ENCODE measurements around the gene COPZ2. TPM values are rescaled to one million over a fixed set of nuclear protein-coding genes. Genes with fewer than 3 reads are reported as not detected.

Gene COPZ2
- total and polyA plus RNA-seq, 9 of the 15 experiments (the other 6 are each of a cell fraction or from before 2014, with no cell fraction given) = 0.22 to 0.49 TPM; not detected in 7

DNA sequence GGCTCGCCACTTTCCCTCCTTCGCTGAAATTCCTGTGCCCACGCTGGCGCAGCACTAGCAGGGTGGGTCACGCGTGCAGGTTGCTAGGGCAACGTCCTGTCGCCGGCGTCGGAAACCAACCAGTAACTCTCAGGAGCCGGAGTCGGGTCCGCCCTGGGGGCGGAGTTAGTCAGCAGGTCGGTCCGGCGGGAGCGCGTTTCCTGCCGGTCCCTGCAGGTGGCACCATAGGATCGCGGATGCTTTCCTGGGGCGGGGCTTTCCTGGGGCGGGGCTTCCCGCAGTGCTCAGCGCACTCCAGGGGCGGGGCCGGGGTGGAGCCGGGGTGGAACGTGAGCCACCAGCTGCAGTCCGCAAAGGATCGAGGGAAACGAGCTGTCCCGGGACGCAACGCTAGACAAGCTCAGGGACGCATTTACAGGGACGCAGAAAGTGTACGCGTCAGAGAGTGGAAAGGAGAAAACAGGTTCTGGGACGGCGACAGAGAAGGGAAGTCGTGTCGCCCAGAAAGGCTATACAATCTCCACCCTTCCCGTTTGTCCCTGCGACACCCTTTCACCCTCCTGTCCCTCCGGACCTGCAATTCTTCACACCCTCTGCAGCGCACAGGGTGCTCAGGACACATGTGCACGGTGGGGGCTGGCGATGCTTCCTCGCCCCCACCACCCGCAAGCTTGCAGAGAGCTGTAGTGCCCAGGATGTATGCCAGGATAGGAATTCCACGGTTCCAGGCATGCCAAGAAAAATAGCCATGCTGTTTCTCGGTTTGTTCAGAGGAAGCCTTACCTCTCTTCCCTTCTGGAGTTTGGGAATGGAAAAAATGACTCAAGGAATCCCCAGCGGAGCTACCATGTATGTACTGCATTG, 12.3 kb downstream of the COPZ2 start (continued):
- peak in 1 of 3 experiments; percentile 51 for TF ChIP-seq YY1 (IDR thresholded peaks at IDR 0.05; ENCODE audit: borderline replicate concordance in 1 of 3, control insufficient read depth in 1 of 3, extremely low read depth in 1 of 3, insufficient read depth in 3 of 3, insufficient read length in 1 of 3, insufficient replicate concordance in 2 of 3, low read depth in 1 of 3, low read length in 2 of 3)
- TF ChIP-seq POLR2A (conservative IDR thresholded peaks at IDR 0.05) = no peak
- no peak for TF ChIP-seq CBX3 (IDR thresholded peaks at IDR 0.05; ENCODE audit: borderline replicate concordance in 1 of 2, low read length in 2 of 2)
- no peak for TF ChIP-seq YBX1 (IDR thresholded peaks at IDR 0.05)
- no peak for TF ChIP-seq ZNF263 (CRISPR knock-in tag; IDR thresholded peaks at IDR 0.05; ENCODE audit: borderline replicate concordance)
- no peak for TF ChIP-seq CREBBP (IDR thresholded peaks at IDR 0.05; ENCODE audit: low read depth, low read length)
- no peak for TF ChIP-seq ZNF695 (CRISPR knock-in tag; IDR thresholded peaks at IDR 0.05)
- TF ChIP-seq NFYB (IDR thresholded peaks at IDR 0.05; ENCODE audit: extremely low read depth, insufficient read length) = peak; percentile 27
- TF ChIP-seq TEAD1 (CRISPR knock-in tag; IDR thresholded peaks at IDR 0.05) = no peak
- TF ChIP-seq POLR3A (IDR thresholded peaks at IDR 0.05; ENCODE audit: borderline replicate concordance, extremely low read depth, insufficient read depth, insufficient read length) = no peak
- no peak for TF ChIP-seq ZNF239 (CRISPR knock-in tag; IDR thresholded peaks at IDR 0.05)
- peak; percentile 76 for TF ChIP-seq HMGN3 (IDR thresholded peaks at IDR 0.05; ENCODE audit: borderline replicate concordance, extremely low read depth, insufficient read length, low read depth, low read length)
- TF ChIP-seq BMI1 (IDR thresholded peaks at IDR 0.05; ENCODE audit: low read length) = peak; percentile 95
- no peak; the same call in 1 of the 2 replicates for TF ChIP-seq KLF16 (IDR thresholded peaks at IDR 0.05)
- TF ChIP-seq MTA3 (IDR thresholded peaks at IDR 0.05; ENCODE audit: borderline replicate concordance) = no peak
- TF ChIP-seq C11orf30 (IDR thresholded peaks at IDR 0.05; ENCODE audit: low read depth) = no peak
- TF ChIP-seq, protein P1, sequence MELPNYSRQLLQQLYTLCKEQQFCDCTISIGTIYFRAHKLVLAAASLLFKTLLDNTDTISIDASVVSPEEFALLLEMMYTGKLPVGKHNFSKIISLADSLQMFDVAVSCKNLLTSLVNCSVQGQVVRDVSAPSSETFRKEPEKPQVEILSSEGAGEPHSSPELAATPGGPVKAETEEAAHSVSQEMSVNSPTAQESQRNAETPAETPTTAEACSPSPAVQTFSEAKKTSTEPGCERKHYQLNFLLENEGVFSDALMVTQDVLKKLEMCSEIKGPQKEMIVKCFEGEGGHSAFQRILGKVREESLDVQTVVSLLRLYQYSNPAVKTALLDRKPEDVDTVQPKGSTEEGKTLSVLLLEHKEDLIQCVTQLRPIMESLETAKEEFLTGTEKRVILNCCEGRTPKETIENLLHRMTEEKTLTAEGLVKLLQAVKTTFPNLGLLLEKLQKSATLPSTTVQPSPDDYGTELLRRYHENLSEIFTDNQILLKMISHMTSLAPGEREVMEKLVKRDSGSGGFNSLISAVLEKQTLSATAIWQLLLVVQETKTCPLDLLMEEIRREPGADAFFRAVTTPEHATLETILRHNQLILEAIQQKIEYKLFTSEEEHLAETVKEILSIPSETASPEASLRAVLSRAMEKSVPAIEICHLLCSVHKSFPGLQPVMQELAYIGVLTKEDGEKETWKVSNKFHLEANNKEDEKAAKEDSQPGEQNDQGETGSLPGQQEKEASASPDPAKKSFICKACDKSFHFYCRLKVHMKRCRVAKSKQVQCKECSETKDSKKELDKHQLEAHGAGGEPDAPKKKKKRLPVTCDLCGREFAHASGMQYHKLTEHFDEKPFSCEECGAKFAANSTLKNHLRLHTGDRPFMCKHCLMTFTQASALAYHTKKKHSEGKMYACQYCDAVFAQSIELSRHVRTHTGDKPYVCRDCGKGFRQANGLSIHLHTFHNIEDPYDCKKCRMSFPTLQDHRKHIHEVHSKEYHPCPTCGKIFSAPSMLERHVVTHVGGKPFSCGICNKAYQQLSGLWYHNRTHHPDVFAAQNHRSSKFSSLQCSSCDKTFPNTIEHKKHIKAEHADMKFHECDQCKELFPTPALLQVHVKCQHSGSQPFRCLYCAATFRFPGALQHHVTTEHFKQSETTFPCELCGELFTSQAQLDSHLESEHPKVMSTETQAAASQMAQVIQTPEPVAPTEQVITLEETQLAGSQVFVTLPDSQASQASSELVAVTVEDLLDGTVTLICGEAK (IDR thresholded peaks at IDR 0.05) = no peak
- TF ChIP-seq, protein P1 (CRISPR knock-in tag; IDR thresholded peaks at IDR 0.05) = no peak

Data from K562 (cell line).